Muscle layer of colon (tissue), 2 donors: ENCODE measurements around the gene CCDC150.
"Not testable (repeated sequence)": the region's sequence is repeated elsewhere in the genome, so short reads cannot be mapped to it uniquely, and the experiment has no call there.

ENCODE experiments used
- H3K27ac ChIP-seq: one replicate; pipeline ENCODE4 v1.7.0; 2013; ENCODE audit warnings: low read depth, mild to moderate bottlenecking, low read length, moderate library complexity
- H3K27me3 ChIP-seq, 2 donors: one replicate each; pipeline ENCODE4 v1.7.0; 2013; ENCODE audit warnings: low read length in 2 of 2, mild to moderate bottlenecking in 2 of 2; ENCODE audit not compliant: insufficient read depth in 2 of 2, control insufficient read depth in 1 of 2
- H3K36me3 ChIP-seq: one replicate; pipeline ENCODE4 v1.7.0; 2013; ENCODE audit warnings: mild to moderate bottlenecking, low read length; ENCODE audit not compliant: insufficient read depth
- H3K4me1 ChIP-seq: one replicate; pipeline ENCODE4 v1.7.0; 2013; ENCODE audit warnings: mild to moderate bottlenecking, low read length; ENCODE audit not compliant: insufficient read depth
- H3K4me3 ChIP-seq, 2 donors: one replicate each; pipeline ENCODE4 v1.7.0; 2013; ENCODE audit warnings: low read length in 2 of 2, low read depth in 1 of 2, mild to moderate bottlenecking in 1 of 2, moderate library complexity in 1 of 2
- H3K9ac ChIP-seq: one replicate; pipeline ENCODE4 v1.7.0; 2013; ENCODE audit warnings: low read length
- H3K9me3 ChIP-seq: one replicate; pipeline ENCODE4 v1.7.0; 2013; ENCODE audit warnings: mild to moderate bottlenecking, low read length
- donor health status: abdominal sarcoma.
- donor health status: Adenocarcinoma of cecum.

The CCDC150 gene

DNA sequence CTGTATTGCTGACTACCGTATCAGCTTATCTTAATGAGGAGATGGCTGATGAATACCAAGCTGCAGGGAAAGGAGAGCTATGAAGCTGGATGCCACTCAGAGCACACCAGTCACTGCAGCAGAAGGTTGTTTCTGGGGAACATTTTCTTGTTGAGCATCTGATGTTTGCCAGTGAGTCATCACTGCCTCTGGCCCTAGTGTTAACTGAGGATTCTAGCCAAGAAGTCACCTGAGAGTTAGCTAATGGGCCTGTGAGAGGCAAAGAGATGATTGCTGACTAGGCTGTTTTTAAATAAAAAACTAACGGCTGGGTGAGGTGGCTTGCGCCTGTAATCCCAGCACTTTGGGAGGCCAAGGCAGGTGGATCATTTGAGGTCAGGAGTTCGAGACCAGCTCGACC lies 37.9 kb downstream of the CCDC150 start:
- no peaks in the 10 kb centered on the region for H3K9me3 ChIP-seq
- no peaks in the 10 kb centered on the region for H3K27me3 ChIP-seq
- no peaks in the 10 kb centered on the region for H3K4me1 ChIP-seq
- H3K27ac ChIP-seq = no peak overlapping the region
- H3K9ac ChIP-seq = no peak overlapping the region
- no peak overlapping the region for H3K4me3 ChIP-seq
- no peaks in the 10 kb centered on the region for H3K36me3 ChIP-seq

- peaks cover 2% of the 10 kb centered on the region for H3K9me3 ChIP-seq
- H3K4me1 ChIP-seq = no peaks in the 10 kb centered on the region
- H3K27ac ChIP-seq = no peak overlapping the region
- H3K4me3 ChIP-seq = no peak overlapping the region
- H3K27me3 ChIP-seq = no peaks in the 10 kb centered on the region
- H3K36me3 ChIP-seq = no peaks in the 10 kb centered on the region
- no peak overlapping the region for H3K9ac ChIP-seq
Measured at GRCh38 chr2:196679368-196679767, 39.9 kb downstream of the CCDC150 start.

DNA sequence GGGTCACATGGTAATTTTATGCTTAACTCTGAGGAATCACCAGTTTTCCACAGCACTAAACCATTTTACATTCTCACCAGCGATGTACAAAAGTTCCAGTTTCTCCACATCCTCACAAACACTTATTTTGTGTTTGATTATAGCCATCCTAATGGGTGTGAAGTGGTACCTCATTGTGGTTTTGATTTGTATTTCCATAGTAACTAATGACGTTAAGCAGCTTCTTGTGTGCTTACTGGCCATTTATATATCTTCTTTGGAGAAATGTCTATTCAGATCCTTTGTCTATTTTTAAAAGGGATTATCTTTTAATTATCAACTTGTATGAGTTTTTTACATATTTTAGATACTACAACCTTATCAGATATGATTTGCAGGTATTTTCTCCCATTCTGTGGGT lies 42.0 kb downstream of the CCDC150 start:
- H3K27ac ChIP-seq = no peak overlapping the region
- no peak overlapping the region for H3K9ac ChIP-seq
- H3K4me3 ChIP-seq = no peak overlapping the region
- peaks cover 5% of the 10 kb centered on the region for H3K9me3 ChIP-seq
- H3K27me3 ChIP-seq = no peaks in the 10 kb centered on the region
- no peaks in the 10 kb centered on the region for H3K4me1 ChIP-seq
- no peaks in the 10 kb centered on the region for H3K36me3 ChIP-seq

GRCh38 chr2:196685792-196686191 lies 46.3 kb downstream of the CCDC150 start:
- no peak overlapping the region for H3K4me3 ChIP-seq

DNA sequence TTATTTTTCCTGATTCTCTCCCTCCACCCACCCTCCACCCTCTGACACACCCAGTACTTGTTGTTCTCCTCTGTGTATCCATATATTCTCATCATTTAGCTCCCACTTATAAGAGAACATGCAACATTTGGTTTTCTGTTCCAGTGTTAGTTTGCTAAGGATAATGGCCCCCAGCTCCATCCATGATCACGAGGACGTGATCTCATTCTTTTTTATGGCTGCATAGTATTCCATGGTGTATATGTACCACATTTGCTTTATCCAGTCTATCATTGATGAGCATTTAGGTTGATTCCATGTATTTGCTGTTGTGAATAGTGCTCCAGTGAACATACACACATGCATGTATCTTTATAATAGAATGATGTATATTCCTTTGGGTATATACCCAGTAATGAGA lies 47.2 kb downstream of the CCDC150 start:
- H3K4me3 ChIP-seq, H3K4me1 ChIP-seq, H3K27me3 ChIP-seq, H3K9ac ChIP-seq, H3K9me3 ChIP-seq, H3K36me3 ChIP-seq, H3K27ac ChIP-seq: not testable (repeated sequence)

More at GRCh38 chr2:196685792-196686191, 46.3 kb downstream of the CCDC150 start:
- peaks cover 5% of the 10 kb centered on the region for H3K9me3 ChIP-seq
- no peaks in the 10 kb centered on the region for H3K27me3 ChIP-seq
- no peaks in the 10 kb centered on the region for H3K36me3 ChIP-seq
- no peaks in the 10 kb centered on the region for H3K4me1 ChIP-seq
- no peak overlapping the region for H3K9ac ChIP-seq
- H3K27ac ChIP-seq = no peak overlapping the region

DNA sequence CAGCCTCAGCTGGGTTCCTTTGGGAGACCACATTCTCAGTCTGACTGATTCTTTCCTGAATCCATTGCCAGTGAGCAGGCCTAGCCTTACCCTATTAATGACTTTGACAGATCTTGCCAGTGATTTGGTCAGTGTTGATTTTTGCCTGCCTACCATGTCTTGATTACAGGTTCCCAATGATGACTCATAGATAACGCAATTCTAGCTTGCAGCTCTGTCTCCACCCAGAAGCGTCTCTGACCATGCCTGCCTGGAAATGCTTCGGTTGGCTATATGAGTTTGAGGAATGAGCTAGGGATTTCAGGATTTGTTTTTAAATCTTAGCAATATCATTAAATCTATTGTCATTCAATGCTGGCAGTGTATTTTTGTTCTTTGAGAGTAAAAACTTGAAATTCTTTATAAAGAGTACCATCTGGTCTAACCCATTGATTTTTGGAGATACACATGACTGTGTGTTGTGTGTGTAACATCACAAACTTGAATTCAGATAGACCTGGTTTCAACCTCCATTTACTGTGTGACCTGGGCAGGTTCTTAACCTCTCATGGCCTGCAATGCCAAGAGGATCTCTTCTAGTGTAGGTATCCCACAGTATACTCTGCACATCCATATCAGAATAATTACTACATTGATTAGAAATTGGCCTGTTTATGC lies 57.0 kb downstream of the CCDC150 start:
- Histone ChIP-seq H3K27me3 (no peaks in the 10 kb centered on the region), H3K9me3 (no peaks in the 10 kb centered on the region), H3K4me3 (no peak overlapping the region), H3K9ac (no peak overlapping the region), H3K36me3 (no peaks in the 10 kb centered on the region), H3K4me1 (no peaks in the 10 kb centered on the region), H3K27ac (no peak overlapping the region)

DNA sequence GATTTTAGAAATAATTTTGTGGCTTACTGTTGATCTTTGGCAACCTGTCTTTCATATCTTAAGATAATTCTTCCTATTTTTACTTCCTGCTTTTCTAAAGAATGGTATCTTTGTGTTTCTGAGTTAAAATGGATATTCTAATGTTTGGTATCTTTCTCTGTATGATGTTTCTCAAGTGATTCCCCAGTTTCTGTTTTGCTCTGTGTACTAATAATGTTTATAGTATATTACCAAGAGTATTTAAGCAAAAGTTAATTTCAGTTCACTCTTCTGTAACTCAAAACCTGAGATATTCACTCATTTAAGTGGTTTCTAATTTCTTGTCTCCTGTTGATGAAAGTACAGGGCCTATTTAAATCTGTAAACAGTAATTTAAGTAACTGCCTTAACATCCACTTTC lies 58.3 kb downstream of the CCDC150 start:
- H3K4me3 ChIP-seq = no peak overlapping the region
- H3K4me1 ChIP-seq = no peaks in the 10 kb centered on the region
- H3K27ac ChIP-seq = no peak overlapping the region
- H3K9me3 ChIP-seq = no peaks in the 10 kb centered on the region
- H3K27me3 ChIP-seq = no peaks in the 10 kb centered on the region
- H3K9ac ChIP-seq = no peak overlapping the region
- no peaks in the 10 kb centered on the region for H3K36me3 ChIP-seq

DNA sequence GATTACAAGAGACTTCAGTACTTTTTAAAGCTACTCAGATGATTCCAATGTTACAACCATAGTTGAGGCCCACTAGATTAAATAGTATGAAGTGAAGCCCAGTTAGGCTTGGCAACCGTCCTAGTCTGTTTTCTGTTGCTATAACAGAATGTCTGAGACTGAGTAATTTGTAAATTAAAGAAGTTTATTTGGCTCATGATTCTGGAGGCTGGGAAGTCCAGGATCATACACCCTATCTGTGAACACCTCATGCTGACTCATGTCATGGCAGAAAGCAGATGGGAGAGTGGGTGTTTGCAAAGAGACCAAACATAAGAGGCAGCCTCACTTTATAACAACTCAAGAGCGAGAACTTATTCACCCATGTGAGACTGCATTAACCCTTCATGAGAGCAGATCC lies 63.1 kb downstream of the CCDC150 start:
- Histone ChIP-seq H3K9me3 (no peaks in the 10 kb centered on the region), H3K27ac (no peak overlapping the region), H3K4me1 (no peaks in the 10 kb centered on the region), H3K27me3 (no peaks in the 10 kb centered on the region), H3K36me3 (no peaks in the 10 kb centered on the region), H3K4me3 (no peak overlapping the region), H3K9ac (no peak overlapping the region)

DNA sequence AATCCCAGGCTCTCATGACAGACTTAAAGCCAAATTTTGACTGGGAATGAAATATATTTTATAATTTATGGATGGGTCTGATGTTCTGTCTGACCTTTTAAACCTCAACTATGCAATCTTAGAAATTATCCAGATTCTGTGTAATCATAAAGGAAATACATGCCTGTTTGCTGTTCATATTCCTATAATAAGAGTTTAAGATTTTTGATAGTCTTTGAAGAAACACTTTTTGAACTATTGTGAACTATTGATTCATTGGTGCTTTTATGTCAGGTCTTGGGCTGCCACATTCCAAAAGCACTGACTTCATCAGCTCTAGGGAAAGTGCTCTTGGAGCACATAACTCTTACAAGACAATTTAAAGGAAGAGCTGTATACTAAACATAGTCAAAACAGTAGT lies 64.2 kb downstream of the CCDC150 start:
- Histone ChIP-seq H3K27ac (no peak overlapping the region), H3K4me3 (no peak overlapping the region)

GRCh38 chr2:196710056-196710455 lies 70.5 kb downstream of the CCDC150 start:
- not testable (repeated sequence) for H3K9ac ChIP-seq, H3K36me3 ChIP-seq, H3K27me3 ChIP-seq, H3K27ac ChIP-seq, H3K4me1 ChIP-seq, H3K4me3 ChIP-seq, H3K9me3 ChIP-seq

More for the DNA sequence above, 64.2 kb downstream of the CCDC150 start:
- no peaks in the 10 kb centered on the region for H3K4me1 ChIP-seq
- H3K27me3 ChIP-seq = no peaks in the 10 kb centered on the region
- H3K9ac ChIP-seq = no peak overlapping the region
- H3K9me3 ChIP-seq = no peaks in the 10 kb centered on the region
- H3K36me3 ChIP-seq = no peaks in the 10 kb centered on the region

DNA sequence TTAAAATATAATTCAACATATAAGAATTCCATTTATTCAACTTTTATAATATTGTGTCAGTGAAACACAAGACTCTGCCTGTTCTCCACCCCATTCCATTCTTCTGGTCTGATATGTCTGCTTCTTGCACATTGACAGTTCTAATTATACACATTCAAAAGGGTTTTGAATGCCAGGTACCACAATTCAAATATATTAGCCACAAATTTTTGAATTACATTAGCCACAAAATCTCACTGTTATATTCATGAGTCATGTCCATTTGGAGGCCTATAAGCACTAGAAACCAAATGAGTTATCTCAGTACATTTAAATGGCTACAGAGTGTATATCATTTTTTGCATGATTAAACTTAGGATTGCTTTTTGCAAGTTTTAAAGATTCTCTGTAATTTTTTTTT lies 72.1 kb downstream of the CCDC150 start:
- H3K9me3 ChIP-seq = no peaks in the 10 kb centered on the region
- H3K4me1 ChIP-seq = no peaks in the 10 kb centered on the region
- H3K27ac ChIP-seq = no peak overlapping the region
- H3K36me3 ChIP-seq = no peaks in the 10 kb centered on the region
- no peak overlapping the region for H3K4me3 ChIP-seq
- no peak overlapping the region for H3K9ac ChIP-seq
- H3K27me3 ChIP-seq = no peaks in the 10 kb centered on the region

GRCh38 chr2:196712867-196713266 lies 73.4 kb downstream of the CCDC150 start:
- H3K27ac ChIP-seq = no peak overlapping the region
- H3K4me1 ChIP-seq = no peaks in the 10 kb centered on the region
- no peaks in the 10 kb centered on the region for H3K27me3 ChIP-seq
- H3K9me3 ChIP-seq = no peaks in the 10 kb centered on the region
- no peaks in the 10 kb centered on the region for H3K36me3 ChIP-seq
- no peak overlapping the region for H3K9ac ChIP-seq
- no peak overlapping the region for H3K4me3 ChIP-seq
